SW480 (cell line): ENCODE results near the gene WEE1.
A peak's percentile ranks its signal among the peaks of the same experiment; 100 is the strongest.
"Not testable (repeated sequence)": the region's sequence is repeated elsewhere in the genome, so short reads cannot be mapped to it uniquely, and the experiment has no call there.

ENCODE experiments used
- DNase-seq: peaks from one replicate; pipeline ENCODE4 v3.0.0-alpha.2; 2016; ENCODE audit warnings: low spot score

The WEE1 gene

DNA sequence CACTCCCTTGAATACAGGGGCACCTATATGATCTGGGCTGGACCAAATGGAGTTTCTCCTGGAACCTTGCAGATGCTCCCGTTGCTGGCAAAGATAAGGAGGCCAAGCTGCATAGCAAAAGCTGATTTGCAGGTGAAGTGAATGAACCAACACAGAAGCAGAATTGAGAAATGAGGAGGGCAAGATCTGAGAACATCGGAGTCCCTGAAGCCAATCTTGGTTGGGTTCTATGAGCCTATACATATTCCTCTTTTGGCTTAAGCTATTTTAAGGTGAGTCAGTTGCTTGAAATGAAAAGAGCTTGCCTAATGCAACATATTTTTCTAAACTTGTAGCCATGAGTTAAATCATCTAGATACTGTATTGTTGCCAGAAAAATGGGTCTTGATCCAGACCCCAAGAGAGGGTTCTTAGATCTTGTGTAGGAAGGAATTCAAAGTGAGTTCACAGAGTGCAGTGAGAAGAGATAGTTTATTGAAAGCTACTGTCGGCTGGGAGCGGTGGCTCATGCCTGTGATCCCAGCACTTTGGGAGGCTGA is 23.5 kb downstream of the WEE1 start:
- no peak for DNase-seq

DNA sequence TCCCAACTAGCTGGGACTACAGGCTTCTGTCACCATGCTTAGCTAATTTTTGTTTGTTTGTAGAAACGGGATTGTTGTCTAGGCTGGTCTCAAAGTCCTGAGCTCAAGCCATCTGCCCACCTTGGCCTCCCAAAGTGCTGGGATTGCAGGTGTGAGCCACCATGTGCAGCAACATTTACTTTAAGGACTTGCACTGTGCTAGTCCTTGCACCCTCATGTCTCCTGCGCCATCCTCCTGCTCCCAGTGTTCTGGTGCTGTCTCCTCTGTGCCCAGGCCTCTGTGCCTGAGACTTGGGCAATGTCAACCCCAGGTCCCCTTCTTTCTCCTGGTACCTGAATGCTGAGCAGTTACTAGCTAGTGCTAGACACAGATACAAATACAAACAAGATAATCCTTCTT is 26.7 kb downstream of the WEE1 start:
- no peak for DNase-seq

DNA sequence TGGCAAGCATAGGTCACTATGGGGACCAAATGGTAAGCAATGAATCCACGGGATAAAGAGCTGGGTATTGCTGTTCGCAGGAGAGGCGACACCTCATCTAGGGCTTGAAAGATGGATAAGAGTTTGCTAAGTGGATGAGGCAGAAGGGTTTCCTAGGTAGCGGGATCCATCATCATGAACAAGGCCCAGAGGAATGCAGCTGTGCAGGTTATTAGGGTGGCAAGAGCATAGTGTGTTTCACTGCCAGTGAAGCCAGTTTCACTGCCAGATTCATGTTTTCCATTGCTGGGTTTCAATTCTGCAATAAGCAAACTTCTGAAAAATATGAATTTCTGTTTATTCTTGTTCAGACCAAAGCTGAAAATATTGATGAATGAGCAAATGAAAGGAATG is 27.2 kb downstream of the WEE1 start:
- no peak for DNase-seq

DNA sequence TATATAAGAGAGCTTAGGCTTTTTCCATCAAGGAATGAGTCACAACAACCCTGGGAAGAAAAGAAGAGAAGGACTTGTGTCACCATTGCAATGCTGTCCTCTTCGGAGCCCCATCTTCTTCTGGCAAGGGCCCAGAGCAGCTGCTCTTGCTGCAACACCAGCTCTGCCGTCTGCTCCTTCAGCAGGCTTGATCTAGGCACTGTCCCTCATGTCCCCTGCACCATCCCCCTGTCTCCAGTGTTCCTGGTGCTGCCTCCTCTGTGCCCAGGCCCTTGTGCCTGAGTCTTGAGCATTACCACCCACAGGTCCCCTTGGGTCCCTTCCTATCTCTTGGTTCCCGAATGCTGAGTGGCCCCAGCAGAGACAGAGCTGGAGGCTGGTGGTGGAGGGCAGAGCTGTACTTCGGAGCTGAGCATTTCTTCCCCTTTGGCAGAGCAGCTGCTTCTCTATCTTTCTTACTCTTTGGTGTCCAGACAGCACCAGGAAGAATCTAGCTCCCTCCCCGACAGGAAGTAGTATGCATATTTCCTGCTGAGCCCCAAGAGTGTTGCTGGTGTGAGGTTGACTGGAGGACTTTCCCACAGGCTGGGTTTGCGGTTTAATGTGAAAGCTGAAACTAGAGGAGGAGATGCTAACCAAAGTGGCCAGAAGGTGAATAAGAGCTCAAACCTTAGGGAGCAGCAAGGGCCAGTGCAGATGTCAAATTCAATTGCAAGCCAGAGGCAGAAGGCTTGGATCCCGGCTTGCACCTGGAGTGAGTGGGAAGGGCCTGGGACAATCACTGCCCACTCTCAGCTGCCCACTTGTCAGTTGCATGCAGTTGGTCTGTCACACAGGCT is 27.8 kb downstream of the WEE1 start:
- no peak for DNase-seq

DNA sequence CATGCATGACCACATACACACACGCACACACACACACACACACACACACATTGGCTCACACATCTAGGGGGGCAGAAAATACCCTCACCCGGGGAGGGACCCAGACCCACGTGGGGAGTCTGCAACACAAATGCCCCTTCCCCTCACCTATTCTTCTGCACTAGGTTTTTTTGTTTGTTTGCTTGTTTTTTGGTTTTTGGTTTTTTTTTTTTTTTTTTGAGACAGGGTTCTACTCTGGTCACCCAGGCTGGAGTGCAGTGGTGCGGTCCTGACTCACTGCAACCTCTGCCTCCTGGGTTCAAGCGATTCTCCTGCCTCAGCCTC is 28.4 kb downstream of the WEE1 start:
- no peak for DNase-seq

DNA sequence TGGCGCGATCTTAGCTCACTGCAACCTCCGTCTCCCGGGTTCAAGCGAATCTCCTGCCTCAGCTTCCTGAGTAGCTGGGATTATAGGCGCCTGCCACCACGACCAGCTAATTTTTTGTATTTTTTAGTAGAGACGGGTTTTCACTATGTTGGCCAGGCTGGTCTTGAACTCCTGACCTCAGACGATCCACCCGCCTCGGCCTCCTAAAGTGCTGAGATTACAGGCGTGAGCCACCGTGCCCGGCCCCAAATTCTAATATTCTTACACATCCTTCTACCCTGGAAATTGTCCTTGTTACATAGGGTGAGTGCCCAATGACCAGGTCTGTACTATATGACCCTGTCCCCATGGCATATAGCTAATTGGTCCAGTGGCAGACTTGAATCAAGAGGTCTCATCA is 29.7 kb downstream of the WEE1 start:
- DNase-seq, result not testable (repeated sequence)

DNA sequence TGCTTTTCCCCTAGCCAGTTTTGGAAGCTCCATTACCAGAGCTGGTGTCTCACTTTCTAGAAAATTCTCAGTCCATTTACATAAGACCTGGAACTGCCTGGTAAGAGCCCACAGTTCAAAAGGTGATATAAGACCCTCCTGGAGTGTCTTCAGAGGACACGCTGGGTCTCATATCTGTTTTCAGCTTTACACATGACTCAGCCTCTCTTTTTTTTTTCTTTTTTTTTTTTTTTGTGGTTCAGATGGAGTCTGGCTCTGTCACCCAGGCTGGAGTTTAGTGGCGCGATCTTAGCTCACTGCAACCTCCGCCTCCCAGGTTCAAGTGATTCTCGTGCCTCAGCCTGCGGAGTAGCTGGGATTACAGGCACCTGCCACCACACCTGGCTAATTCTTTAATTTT is 30.7 kb downstream of the WEE1 start:
- no peak for DNase-seq

DNA sequence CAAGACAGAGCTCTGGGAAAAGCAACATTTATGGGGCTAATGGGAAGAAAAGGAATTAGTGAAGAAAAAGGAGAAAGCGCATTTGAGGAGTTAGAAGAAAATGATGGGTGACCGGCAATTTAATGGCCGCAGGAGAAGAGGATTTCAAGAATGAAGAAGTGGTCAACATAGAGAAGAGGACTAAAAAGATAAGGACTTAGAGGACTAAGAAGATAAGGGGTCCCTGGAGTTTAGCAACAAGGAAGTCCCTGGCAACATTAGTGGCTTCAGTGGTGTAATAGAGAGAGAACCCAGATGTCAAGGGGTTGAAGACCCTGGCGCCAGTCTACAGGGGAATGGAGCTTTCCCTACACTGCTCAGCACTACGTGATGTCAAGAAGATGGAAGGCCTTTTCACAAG is 32.3 kb downstream of the WEE1 start:
- no peak for DNase-seq

DNA sequence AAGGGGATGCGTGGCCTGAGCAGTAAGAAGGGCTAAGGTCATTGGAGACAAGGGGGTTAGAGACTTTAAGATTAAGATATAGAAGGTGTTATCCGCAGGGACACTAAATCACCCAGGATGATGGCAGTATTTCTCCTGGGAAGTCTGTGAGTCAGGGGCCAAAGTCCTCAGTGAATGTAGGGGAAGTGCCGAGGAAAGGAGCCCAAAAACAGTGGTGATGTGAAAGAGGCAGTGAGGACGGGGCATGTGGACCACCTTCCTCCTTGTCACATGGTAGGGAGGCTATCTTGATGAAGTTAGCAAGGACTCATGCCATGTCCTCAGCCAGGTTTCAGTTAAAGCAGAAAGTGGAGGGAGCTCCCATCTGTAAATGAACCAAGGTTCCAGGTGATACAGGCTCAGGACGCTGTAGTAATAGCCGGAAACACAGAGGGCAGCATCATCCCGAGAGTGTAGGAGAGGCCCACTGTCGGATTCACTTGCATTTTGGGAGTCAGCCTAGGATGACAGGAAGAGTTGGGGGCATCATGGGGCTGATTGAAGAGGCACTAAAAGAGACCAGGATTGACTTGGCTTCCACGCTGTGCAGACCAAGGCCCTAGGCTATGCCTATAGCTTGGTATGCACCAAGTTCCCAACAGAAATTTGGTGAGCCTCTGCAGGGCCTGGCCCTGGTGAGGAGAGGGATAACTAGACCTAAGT is 33.5 kb downstream of the WEE1 start:
- DNase-seq, result peak; percentile 42

DNA sequence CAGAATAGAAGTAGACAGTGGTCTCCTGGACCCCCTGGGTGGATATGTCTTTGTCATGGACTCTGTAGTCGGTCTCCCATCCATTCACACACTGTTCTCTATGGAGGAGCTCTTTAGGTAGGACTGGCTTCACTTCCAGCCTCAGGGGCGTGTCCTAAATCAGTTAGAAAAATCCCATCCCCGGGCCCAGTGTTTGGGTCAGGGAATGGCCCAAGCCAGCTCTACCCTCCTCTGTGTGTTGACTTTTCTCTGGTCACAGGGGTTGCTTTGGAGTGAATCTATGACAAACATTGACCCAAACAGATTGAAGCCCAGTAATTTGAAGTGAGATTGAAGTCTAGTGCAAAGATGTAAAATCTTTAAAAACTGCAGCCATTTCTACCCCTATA is 34.0 kb downstream of the WEE1 start:
- no peak for DNase-seq

DNA sequence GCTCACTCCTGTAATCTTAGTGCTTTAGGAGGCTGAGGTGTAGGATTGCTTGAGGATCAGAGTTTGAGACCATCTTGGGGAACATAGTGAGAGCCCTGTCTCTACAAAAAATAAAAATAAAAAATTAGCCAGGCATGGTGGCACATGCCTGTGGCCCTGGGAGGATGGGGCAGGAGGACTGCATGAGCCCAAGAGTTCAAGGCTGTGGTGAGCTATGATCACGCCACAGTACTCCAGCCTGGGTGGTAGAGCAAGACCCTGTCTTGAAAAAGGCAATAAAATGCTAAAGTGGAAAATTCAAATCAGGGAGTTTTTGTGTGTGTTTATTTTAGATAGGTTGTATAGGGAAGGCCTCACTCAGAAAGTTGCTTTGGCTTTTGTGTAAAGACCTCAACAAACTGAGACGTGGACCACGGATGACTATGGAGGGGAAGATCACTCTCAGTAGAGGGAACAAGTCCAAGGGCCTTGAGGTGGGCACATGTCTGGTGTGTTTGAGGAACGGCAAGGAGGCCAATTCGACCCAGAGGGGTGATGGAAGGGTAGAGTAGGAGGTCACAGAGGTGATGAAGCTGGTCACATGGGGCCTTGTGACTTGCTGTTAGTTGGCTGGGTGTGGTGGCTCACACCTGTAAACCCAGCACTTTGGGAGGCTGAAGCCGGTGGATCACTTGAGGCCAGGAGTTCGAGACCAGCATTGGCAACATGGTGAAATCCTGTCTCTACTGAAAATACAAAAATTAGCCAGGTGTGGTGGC is 35.7 kb downstream of the WEE1 start:
- DNase-seq, result no peak

DNA sequence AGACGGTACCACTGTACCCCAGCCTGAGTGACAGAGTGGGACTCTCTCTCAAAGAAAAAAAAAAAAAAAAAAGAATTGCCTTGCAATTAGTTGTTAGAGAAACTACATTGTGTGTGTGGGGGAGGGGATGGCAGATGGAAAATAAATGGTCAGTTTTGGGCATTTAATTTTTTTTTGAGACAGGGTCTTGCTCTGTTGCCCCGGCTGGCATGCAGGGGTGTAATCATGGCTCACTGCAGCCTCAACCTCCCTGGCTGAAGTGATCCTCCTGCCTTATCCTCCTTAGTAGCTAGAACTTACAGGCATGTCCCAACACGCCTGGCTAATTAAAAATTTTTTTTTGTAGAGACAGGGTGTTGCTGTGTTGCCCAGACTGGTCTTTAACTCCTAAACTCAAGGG is 36.4 kb downstream of the WEE1 start:
- DNase-seq, result no peak

DNA sequence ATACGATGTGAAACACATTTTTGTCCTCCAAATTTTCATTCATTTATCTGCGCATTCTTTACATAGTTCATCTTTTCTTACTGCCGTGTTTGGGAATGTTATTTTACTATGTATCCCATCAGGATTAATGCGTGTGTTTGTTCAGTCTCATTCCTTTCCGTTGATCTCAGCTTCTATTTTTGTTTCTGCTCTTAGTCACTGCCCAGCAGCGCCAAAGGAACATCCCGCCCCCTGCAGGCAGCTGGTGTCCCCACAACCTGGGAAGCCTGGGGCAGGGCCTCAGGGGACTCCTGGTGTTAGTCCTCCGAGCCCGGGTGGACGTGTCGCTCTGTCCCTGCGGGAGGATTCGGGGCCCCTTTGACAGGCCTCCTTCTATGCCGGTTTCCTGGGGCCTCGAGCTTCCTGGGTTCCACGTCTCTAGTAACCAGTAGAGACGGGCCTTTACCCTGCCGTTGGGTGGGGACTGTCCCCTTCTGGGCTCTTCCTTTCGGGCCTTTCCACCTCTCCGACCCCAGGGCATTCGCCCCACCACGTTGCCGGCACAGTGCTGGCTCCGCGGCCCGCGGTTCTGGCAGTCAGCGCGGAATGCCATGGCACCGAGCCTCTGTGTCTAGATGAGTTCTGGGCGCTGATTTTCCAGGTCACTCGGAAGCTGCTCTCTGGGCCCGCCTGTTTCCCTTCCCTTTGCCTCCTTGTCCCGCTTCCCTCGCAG is 39.8 kb downstream of the WEE1 start:
- DNase-seq, result peak; percentile 96

DNA sequence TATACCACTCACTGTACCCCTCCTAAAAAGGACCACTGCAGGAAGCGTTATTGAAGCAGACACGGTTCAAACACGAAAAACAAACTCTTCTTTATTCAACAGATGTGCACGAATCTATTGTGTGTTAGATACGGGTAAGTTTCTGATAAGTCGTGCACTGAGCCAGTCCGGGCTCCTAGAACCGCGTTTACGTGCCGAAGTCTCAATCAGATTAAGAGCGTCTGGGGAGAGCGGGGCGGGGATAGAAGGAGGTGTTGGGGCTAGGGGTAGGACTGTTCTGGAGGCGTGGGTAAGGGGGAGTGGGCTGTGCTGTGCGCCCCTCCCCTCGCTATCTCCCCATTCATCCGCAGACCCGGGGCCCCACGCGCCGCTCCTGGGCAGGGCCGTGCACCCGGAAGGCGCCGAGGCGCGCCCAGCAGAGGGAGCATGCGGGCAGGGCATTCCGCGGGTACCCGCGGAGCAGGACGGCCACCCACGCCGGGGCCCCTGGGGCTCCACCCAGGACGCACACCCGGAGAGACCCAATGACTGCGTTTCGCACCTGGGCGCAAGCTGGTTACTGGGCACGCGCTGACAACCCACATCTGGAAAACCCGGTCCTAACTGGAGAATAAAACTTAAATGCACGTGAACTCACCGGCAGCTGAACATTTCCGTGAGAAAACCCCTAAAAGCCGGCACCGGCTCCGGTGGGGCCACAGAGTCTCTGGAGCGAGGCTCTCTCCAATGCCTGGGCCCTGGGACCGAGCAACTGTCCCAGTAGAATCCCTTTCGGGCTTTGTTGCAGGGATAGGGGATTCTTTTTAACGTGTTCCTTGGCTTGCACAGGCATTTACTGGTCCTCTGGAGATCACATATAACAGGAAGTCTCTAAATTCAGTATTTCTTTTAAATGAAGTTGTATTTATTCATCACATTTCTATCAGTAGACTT is 40.6 kb downstream of the WEE1 start:
- peak; percentile 89 for DNase-seq

DNA sequence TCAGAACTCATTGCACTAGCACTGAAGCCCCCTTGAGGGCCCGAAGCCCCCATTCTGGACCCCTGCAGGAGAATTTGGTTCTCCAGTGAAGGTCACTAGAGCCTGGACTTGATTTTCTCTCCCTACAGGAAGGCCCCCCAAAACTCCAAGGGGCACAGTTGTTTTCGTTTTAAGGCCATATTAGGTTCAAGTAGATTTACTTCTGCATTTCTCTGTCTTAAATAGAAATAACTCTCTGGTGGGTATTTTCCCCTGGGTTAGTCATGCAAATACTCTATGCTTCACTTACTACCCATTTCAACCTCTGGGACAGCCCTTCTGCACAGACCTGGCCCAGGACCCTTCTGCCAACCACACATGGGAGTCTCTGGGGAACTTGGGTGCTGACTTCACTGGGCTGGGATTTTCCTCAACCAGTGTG is 41.6 kb downstream of the WEE1 start:
- DNase-seq, result no peak

DNA sequence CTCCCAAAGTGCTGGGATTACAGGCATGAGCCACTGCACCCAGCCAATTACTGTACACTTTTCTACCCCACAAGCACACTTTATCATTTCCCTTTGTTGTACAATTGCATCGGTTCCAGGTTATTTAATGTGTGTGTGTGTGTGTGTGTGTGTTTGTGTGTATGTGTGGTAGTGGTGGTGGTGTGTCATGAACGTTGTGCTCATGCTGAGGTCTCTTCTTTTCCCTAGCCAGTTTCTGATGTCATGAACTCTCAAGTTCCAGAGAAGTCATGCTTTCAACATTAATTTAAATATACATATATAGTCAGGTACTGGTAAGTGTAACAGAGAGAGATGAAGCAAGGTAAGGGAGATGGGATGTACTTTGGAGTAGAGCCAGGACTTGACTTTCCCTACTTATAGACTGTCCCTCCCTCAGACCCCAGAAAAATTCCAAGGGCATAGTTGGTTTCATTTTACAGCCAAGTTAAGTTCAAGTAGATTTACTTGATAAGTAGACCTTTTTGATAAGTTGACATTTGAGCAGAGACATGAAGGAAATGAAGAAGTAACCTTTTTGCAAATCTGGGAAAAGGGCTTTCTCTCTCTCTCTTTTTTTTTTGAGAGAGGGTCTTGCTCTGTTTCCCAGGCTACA is 42.7 kb downstream of the WEE1 start:
- DNase-seq, result no peak

DNA sequence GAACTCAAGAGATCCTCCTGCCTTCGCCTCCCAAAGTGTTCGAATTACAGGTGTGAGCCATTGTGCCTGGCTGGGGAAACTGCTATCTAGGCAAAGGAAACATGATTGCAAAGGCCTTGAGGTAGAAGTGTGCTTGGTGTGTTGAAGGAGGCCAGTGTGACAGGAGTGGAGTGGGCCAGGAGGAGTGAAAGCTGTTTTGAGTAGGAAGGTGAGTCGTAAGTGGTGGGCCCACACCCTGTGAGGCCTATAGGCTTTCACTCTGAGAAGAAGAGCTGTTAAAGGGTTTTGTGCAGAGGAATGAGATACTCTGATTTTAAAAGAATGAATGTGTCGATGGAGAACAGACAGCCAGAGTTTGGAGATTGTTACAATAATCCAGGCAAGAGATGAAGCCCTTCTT is 43.4 kb downstream of the WEE1 start:
- no peak for DNase-seq

DNA sequence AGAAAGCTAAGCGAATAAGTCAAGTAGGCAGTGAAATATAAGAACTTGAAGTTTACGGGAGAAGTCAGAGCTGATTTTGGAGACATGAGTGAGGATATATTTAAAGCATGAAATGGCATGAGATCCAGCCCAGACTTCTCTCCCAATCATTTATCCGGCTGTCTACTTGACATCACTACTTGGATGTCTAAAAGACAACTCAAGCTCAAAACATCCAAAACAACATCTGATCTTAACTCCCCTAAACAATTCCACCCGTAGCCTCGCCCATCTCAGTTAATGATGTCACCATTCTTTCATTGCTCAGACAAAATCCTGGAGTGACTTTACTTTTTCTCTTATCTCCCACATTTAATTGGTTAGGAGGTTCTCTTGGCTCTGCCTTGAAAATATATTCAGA is 44.5 kb downstream of the WEE1 start:
- no peak for DNase-seq

DNA sequence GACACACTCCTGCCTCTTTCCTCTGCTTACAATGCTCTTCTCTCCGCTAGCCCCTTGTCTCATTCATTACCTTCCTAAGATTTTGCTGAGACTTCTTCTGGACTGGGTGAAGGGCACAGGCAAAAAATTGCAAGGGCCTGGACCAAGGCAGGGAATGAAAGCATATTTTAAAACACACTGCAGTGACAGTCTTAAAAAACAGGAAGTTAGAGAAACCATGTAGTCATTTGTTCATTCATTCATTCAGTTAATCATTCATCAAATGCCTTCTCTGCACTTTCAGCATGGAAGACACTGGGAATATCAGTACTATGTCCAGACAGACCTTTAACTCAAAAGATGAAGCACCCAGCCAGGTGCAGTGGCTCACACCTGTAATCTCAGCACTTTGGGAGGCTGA is 45.5 kb downstream of the WEE1 start:
- no peak for DNase-seq

DNA sequence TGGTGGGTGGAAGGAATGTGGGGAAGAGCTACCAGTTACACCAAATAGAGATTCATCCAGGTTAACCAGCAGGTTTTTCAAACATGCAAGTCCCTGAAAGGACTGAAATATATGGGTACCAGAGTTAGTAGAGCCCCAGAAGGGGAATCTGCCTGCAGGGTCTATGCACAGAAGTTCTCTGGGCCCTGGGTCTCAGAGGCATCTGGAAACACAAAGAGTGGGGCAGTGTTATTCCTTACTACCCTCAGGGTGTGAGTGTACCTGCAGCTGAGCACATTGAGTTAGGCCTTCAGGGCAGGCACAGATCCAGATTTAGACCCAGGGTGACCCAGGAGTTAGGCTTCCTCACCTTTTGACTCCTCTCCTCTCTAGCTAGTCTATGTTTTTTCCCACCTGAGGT is 46.5 kb downstream of the WEE1 start:
- no peak for DNase-seq

DNA sequence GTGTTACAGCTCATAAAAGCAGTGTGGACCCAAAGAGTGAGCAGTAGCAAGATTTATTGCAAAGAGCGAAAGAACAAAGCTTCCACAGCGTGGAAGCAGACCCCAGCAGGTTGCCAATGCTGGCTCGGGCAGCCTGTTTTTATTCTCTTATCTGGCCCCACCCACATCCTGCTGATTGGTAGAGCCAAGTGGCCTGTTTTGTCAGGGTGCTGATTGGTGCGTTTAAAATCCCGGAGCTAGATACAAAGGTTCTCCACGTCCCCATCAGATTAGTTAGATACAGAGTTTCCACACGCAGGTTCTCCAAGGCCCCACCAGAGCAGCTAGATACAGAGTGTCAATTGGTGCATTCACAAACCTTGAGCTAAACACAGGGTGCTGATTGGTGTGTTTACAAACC is 48.9 kb downstream of the WEE1 start:
- not testable (repeated sequence) for DNase-seq
